ENCODE measurements around the gene DGKK. TPM values are rescaled to one million over a fixed set of nuclear protein-coding genes. Genes with fewer than 3 reads are reported as not detected.

Gene DGKK
- total RNA-seq, 1 experiment from 2014 or later: not detected

DNA sequence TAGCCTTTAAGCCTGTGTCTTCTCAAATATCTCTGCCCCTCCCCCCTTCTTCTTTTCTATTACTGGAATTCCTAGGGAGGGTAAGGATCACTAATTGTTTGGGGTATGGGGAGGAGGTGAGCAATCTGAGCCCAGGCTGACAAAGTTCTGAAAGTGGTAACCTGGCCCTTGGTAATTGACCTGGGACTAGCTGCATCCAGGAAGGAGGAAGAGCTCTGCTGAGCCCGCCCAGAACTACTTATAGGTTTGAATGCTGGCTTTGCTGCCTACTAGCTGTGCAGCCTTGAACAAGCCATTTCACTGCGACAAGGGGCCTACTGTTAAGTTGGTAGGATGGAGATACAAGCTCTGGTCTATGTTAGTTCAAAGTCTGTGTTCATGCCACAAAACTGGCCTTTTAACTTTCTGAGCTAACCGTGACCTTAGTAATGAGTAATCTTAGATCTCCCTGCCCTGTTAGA, 37.8 kb downstream of the DGKK start:
- no peak overlapping the region for H3K27ac Mint-ChIP-seq (ENCODE audit: low read depth, unreplicated experiment)
- peaks cover 7% of the 10 kb centered on the region for H3K9me3 Mint-ChIP-seq (ENCODE audit: unreplicated experiment)
- DNase-seq (ENCODE audit: unreplicated experiment): no peak
- intact Hi-C loops (cut with micrococcal nuclease): no loop called here
- H3K27me3 Mint-ChIP-seq (ENCODE audit: insufficient read depth, unreplicated experiment): peaks cover 66% of the 10 kb centered on the region
- TF ChIP-seq, protein P1, sequence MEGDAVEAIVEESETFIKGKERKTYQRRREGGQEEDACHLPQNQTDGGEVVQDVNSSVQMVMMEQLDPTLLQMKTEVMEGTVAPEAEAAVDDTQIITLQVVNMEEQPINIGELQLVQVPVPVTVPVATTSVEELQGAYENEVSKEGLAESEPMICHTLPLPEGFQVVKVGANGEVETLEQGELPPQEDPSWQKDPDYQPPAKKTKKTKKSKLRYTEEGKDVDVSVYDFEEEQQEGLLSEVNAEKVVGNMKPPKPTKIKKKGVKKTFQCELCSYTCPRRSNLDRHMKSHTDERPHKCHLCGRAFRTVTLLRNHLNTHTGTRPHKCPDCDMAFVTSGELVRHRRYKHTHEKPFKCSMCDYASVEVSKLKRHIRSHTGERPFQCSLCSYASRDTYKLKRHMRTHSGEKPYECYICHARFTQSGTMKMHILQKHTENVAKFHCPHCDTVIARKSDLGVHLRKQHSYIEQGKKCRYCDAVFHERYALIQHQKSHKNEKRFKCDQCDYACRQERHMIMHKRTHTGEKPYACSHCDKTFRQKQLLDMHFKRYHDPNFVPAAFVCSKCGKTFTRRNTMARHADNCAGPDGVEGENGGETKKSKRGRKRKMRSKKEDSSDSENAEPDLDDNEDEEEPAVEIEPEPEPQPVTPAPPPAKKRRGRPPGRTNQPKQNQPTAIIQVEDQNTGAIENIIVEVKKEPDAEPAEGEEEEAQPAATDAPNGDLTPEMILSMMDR (IDR thresholded peaks at IDR 0.05; ENCODE audit: unreplicated experiment): no peak
- H3K4me1 Mint-ChIP-seq (ENCODE audit: insufficient read depth, unreplicated experiment): no peaks in the 10 kb centered on the region
- BruUV-seq (replicated peaks): no TSS peak
- ChIA-PET POLR2A (interaction anchor here (1.1 kb wide), 1 partner anchor 50 kb away, joined by 3 read pairs; no protein-coding TSS in a partner anchor), CTCF (no interaction called here)
- no peak overlapping the region for H3K4me3 Mint-ChIP-seq (ENCODE audit: unreplicated experiment)
- H3K36me3 Mint-ChIP-seq (ENCODE audit: insufficient read depth, unreplicated experiment): no peaks in the 10 kb centered on the region

DNA sequence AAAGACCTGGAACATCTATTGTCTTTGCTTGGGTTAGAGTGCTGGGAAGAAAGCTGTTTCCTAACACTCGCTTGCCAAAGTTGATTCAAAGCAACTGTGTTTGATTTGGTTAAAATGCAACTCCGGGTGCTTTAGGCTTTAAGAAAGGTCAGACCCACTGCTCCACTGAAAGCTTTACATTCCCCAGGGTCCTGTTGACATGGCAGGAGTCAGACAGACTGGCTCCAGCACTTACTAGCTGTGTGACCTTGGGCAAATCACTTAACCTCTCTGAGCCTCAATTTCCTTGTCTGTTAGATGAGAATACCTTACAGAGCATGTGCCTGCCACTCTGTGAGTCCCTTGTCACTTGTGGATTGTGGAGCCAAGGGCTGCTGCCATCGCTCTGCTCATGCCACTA, 39.0 kb downstream of the DGKK start:
- no peaks in the 10 kb centered on the region for H3K4me1 Mint-ChIP-seq (ENCODE audit: insufficient read depth, unreplicated experiment)

DNA sequence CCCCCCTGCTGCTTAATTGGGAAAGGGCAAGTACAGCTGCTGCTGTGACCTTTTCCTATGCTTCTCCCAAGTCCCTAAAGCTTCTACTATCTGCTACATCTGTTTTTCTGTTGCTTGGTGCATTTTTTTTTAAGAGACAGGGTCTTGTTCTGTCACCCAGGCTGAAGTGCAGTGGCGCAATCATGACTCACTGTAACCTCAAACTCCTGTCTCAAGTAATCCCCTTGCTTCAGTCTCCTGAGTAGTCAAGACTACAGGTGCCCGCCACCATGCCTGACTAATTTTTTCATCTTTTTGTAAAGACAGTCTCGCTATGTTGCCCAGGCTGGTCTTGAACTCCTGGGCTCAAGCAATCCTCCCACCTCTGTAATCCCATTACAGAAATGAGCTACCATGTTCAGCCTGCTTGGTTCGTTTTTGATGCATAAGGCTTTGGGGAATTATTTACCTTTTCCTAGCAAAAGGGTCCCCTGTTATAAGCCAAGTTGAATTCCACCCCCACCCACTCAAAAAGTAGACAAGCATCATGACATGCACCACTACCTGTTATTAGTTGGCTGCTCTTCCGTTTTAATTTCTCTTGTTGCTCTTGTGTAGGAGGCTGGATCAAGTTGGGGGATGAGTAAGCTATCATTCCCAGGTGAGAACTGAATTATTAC, 39.6 kb downstream of the DGKK start:
- H3K4me3 Mint-ChIP-seq (ENCODE audit: unreplicated experiment): no peak overlapping the region
- H3K9me3 Mint-ChIP-seq (ENCODE audit: unreplicated experiment): peaks cover 7% of the 10 kb centered on the region
- POLR2A ChIA-PET: no interaction called here
- H3K27me3 Mint-ChIP-seq (ENCODE audit: insufficient read depth, unreplicated experiment): peaks cover 61% of the 10 kb centered on the region
- no TSS peak for BruUV-seq (replicated peaks)
- intact Hi-C loops (cut with micrococcal nuclease): no loop called here
- CTCF ChIA-PET: interaction anchor here (0.5 to 0.8 kb wide), 3 partner anchors 163 to 1058 kb away, joined by 3 to 5 read pairs (median 4); no protein-coding TSS in a partner anchor
- no peaks in the 10 kb centered on the region for H3K36me3 Mint-ChIP-seq (ENCODE audit: insufficient read depth, unreplicated experiment)
- TF ChIP-seq, protein P1 (IDR thresholded peaks at IDR 0.05; ENCODE audit: unreplicated experiment): no peak
- H3K27ac Mint-ChIP-seq (ENCODE audit: low read depth, unreplicated experiment): no peak overlapping the region
- H3K4me1 Mint-ChIP-seq (ENCODE audit: insufficient read depth, unreplicated experiment): no peaks in the 10 kb centered on the region
- DNase-seq (ENCODE audit: unreplicated experiment): peak; percentile 57

More for the DNA sequence above, 39.0 kb downstream of the DGKK start:
- BruUV-seq (replicated peaks): no TSS peak
- TF ChIP-seq, protein P1 (IDR thresholded peaks at IDR 0.05; ENCODE audit: unreplicated experiment): no peak
- POLR2A ChIA-PET: no interaction called here
- H3K4me3 Mint-ChIP-seq (ENCODE audit: unreplicated experiment): no peak overlapping the region
- H3K36me3 Mint-ChIP-seq (ENCODE audit: insufficient read depth, unreplicated experiment): no peaks in the 10 kb centered on the region
- intact Hi-C loops (cut with micrococcal nuclease): no loop called here
- peaks cover 7% of the 10 kb centered on the region for H3K9me3 Mint-ChIP-seq (ENCODE audit: unreplicated experiment)
- peaks cover 59% of the 10 kb centered on the region for H3K27me3 Mint-ChIP-seq (ENCODE audit: insufficient read depth, unreplicated experiment)
- no peak overlapping the region for H3K27ac Mint-ChIP-seq (ENCODE audit: low read depth, unreplicated experiment)
- no peak for DNase-seq (ENCODE audit: unreplicated experiment)
- CTCF ChIA-PET: interaction anchor here (0.5 to 0.8 kb wide), 2 partner anchors 162 to 404 kb away, joined by 4 to 5 read pairs; no protein-coding TSS in a partner anchor

DNA sequence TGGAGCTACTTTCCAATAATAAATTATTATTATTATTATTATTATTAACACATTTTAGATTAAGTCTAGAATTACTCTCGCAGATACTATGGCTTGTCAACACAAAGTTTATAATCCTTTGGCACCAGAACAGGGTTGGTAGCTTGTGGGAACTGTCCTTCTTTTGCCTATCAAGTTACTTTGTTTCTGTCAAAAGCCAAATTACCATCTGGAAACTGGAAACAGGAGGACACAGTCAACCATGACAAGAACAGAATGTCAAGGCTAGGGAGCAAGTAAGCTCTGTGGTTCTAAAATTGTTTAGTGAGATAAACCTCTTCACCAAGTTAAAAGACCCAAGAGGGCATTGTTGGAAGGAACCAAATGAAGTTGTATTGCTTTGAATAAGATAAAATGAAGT, 42.5 kb downstream of the DGKK start:
- H3K9me3 Mint-ChIP-seq (ENCODE audit: unreplicated experiment): no peaks in the 10 kb centered on the region
- TF ChIP-seq, protein P1 (IDR thresholded peaks at IDR 0.05; ENCODE audit: unreplicated experiment): no peak
- intact Hi-C loops (cut with micrococcal nuclease): no loop called here
- ChIA-PET POLR2A (interaction anchor here (0.8 kb wide), 1 partner anchor 17 kb away, joined by 5 read pairs; no protein-coding TSS in a partner anchor), CTCF (interaction anchor here (0.6 to 0.7 kb wide), 2 partner anchors 38 to 39 kb away, joined by 3 read pairs; no protein-coding TSS in a partner anchor)
- no peaks in the 10 kb centered on the region for H3K4me1 Mint-ChIP-seq (ENCODE audit: insufficient read depth, unreplicated experiment)
- H3K27ac Mint-ChIP-seq (ENCODE audit: low read depth, unreplicated experiment): no peak overlapping the region
- no TSS peak for BruUV-seq (replicated peaks)
- DNase-seq (ENCODE audit: unreplicated experiment): no peak
- peaks cover 63% of the 10 kb centered on the region for H3K27me3 Mint-ChIP-seq (ENCODE audit: insufficient read depth, unreplicated experiment)
- H3K36me3 Mint-ChIP-seq (ENCODE audit: insufficient read depth, unreplicated experiment): no peaks in the 10 kb centered on the region
- H3K4me3 Mint-ChIP-seq (ENCODE audit: unreplicated experiment): no peak overlapping the region

Measured in MCF 10A (cell line).